ENCODE measurements around the gene ADO. TPM values are rescaled to one million over a fixed set of nuclear protein-coding genes. Genes with fewer than 3 reads are reported as not detected.

ADO gene
- total and polyA plus RNA-seq, 2 donors from 2014 or later: 13.0 to 18.5 TPM

- Histone ChIP-seq H3K4me1 (ENCODE audit: control insufficient read depth in 2 of 3, insufficient read depth in 2 of 3, low read depth in 1 of 3, low read length in 3 of 3) (peaks cover 0 to 16% (median 3%) of the 10 kb centered on the region in 3 donors), H3K4me3 (ENCODE audit: low read length in 3 of 3) (peak overlapping the region; percentile 87 to 98 (median 88)), H3K27ac (ENCODE audit: low read depth in 2 of 2, low read length in 2 of 2) (no peak overlapping the region), H3K36me3 (ENCODE audit: control insufficient read depth in 2 of 3, insufficient read depth in 3 of 3, low read length in 3 of 3) (no peaks in the 10 kb centered on the region), H3K9ac (ENCODE audit: low read length in 3 of 3) (peak overlapping the region in 2 of 3 donors; percentile 69 to 94), H3K27me3 (ENCODE audit: control insufficient read depth, insufficient read depth, low read length) (peaks cover 11% of the 10 kb centered on the region), H3K9me3 (ENCODE audit: control insufficient read depth in 2 of 3, insufficient read depth in 1 of 3, low read length in 3 of 3) (no peaks in the 10 kb centered on the region)
- peak; percentile 68 for TF ChIP-seq CTCF (IDR thresholded peaks at IDR 0.05; ENCODE audit: borderline replicate concordance, extremely low read depth, insufficient read depth)
- FAIRE-seq (no peak), DNase-seq (peak; percentile 83 to 94 (median 91))
- intact Hi-C loops (cut with DNase I): no loop called here
Observed at GRCh38 chr10:62817766-62818425, 13.4 kb downstream of the ADO start.

GRCh38 chr10:62818426-62819011 is 14.0 kb downstream of the ADO start:
- peak; percentile 56 to 79 (median 70) for DNase-seq
- Histone ChIP-seq H3K27ac (ENCODE audit: low read depth in 2 of 2, low read length in 2 of 2) (no peak overlapping the region), H3K36me3 (ENCODE audit: control insufficient read depth in 2 of 3, insufficient read depth in 3 of 3, low read length in 3 of 3) (no peaks in the 10 kb centered on the region), H3K27me3 (ENCODE audit: control insufficient read depth, insufficient read depth, low read length) (peaks cover 11% of the 10 kb centered on the region), H3K9ac (ENCODE audit: low read length in 3 of 3) (no peak overlapping the region), H3K4me1 (ENCODE audit: control insufficient read depth in 2 of 3, insufficient read depth in 2 of 3, low read depth in 1 of 3, low read length in 3 of 3) (peaks cover 0 to 16% (median 3%) of the 10 kb centered on the region in 3 donors), H3K4me3 (ENCODE audit: low read length in 3 of 3) (peak overlapping the region in 2 of 3 donors; percentile 20 to 98), H3K9me3 (ENCODE audit: control insufficient read depth in 2 of 3, insufficient read depth in 1 of 3, low read length in 3 of 3) (no peaks in the 10 kb centered on the region)
- TF ChIP-seq CTCF (IDR thresholded peaks at IDR 0.05; ENCODE audit: borderline replicate concordance, extremely low read depth, insufficient read depth): peak; percentile 3
- intact Hi-C loops (cut with DNase I): no loop called here
- FAIRE-seq: no peak

- no peak for TF ChIP-seq CTCF (IDR thresholded peaks at IDR 0.05; ENCODE audit: borderline replicate concordance, extremely low read depth, insufficient read depth)
- FAIRE-seq: no peak
- H3K27me3 ChIP-seq (ENCODE audit: control insufficient read depth, insufficient read depth, low read length): peaks cover 5% of the 10 kb centered on the region
- no peak overlapping the region for H3K4me3 ChIP-seq (ENCODE audit: low read length in 3 of 3)
- intact Hi-C loops (cut with DNase I): no loop called here
- peaks cover 0 to 16% (median 3%) of the 10 kb centered on the region in 3 donors for H3K4me1 ChIP-seq (ENCODE audit: control insufficient read depth in 2 of 3, insufficient read depth in 2 of 3, low read depth in 1 of 3, low read length in 3 of 3)
- DNase-seq: peak in 1 of 5 donors; percentile 54
- H3K9ac ChIP-seq (ENCODE audit: low read length in 3 of 3): no peak overlapping the region
- no peak overlapping the region for H3K27ac ChIP-seq (ENCODE audit: low read depth in 2 of 2, low read length in 2 of 2)
- no peaks in the 10 kb centered on the region for H3K9me3 ChIP-seq (ENCODE audit: control insufficient read depth in 2 of 3, insufficient read depth in 1 of 3, low read length in 3 of 3)
- no peaks in the 10 kb centered on the region for H3K36me3 ChIP-seq (ENCODE audit: control insufficient read depth in 2 of 3, insufficient read depth in 3 of 3, low read length in 3 of 3)
Observed at GRCh38 chr10:62819141-62819920, 14.8 kb downstream of the ADO start.

All from kidney (tissue), 14 donors.